GM12872 (cell line): ENCODE measurements around the gene CDK11A.
A peak's percentile ranks its signal among the peaks of the same experiment; 100 is the strongest.

Experiments used
- TF ChIP-seq, protein P1 (sequence below): IDR thresholded peaks from 3 replicates; pipeline ENCODE4 v1.5.1; 2011; ENCODE audit warnings: low read depth, mild to moderate bottlenecking, low read length, moderate library complexity; ENCODE audit not compliant: insufficient read depth

Gene CDK11A

DNA sequence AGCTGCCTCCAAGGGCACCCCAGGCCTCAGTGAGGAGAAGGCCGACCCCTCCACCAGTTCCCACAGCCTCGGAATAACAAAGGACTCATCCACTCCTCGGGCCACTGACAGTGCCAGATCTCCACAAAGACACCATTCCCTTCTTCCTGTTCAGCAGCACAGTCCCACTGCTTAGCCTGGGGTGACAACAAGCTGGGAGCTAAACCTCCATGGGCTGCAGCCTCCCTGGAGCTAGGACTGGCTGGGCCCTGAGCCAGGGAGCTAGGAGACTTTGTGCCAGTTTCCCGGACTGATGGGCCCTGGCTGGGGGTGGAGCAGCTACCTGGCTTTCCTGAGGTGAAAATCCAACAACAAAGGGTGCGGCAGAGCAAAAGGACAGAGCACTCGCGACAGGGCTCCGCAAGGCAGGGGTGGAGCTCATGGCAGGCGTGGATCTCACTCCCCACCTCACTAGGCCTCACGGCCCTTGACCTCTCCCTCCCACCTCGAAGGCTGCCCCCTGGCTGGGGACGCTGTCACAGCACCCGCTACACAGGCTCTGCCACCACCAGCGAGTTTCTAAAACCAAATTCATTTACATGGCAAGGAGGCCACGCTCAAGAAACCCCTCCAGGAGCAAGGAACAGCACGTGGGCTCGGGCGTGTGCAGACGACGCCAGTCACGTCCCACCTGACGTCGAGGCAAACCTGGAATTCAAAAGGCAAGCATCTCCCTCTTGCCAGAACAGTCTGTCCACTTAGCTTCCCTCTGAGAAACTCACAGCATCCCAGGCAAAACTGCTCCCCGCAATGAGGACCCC lies 45.4 kb downstream of the CDK11A start:
- TF ChIP-seq, protein P1, sequence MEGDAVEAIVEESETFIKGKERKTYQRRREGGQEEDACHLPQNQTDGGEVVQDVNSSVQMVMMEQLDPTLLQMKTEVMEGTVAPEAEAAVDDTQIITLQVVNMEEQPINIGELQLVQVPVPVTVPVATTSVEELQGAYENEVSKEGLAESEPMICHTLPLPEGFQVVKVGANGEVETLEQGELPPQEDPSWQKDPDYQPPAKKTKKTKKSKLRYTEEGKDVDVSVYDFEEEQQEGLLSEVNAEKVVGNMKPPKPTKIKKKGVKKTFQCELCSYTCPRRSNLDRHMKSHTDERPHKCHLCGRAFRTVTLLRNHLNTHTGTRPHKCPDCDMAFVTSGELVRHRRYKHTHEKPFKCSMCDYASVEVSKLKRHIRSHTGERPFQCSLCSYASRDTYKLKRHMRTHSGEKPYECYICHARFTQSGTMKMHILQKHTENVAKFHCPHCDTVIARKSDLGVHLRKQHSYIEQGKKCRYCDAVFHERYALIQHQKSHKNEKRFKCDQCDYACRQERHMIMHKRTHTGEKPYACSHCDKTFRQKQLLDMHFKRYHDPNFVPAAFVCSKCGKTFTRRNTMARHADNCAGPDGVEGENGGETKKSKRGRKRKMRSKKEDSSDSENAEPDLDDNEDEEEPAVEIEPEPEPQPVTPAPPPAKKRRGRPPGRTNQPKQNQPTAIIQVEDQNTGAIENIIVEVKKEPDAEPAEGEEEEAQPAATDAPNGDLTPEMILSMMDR = peak; percentile 83

DNA sequence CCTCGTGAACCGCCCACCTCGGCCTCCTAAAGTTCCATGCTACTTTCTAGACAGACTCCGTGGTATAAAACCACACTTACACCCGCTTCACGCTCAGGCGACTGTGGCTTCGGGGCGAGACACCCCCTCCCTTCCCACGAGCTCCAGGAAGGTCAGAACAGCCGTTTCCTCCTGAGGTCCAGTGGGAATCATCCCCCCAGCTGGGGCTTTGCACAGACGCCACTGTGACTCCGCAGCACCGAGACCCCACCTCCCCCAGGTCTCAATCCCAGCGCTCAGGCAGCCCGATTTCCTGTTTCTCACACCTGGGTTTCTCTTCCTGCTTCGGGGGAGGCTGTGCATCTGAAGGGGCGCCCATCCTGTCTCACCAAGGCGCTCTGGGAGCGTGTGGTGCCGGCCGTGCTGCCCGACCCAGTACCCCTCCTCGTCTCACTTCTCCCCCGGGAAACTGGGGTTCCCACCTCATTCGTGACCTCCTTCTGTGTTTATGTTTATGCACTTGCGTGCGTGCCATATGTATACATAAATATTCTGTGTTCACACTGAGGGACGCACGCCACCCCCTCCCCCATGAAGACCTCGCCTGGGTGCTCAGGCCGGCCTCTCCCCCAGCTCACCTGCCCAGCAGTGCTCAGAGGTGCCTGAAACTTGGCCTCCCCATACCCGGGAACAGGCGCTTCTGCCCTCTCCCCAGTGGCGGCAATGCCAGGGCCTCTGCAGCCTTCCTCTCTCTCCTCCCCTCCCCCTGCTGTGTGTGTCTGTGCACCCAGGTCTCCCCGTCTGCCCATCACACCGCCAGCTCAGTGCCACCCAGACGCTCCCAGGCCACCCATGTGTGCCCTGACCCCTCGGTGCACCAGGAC lies 46.2 kb downstream of the CDK11A start:
- TF ChIP-seq, protein P1 = no peak

DNA sequence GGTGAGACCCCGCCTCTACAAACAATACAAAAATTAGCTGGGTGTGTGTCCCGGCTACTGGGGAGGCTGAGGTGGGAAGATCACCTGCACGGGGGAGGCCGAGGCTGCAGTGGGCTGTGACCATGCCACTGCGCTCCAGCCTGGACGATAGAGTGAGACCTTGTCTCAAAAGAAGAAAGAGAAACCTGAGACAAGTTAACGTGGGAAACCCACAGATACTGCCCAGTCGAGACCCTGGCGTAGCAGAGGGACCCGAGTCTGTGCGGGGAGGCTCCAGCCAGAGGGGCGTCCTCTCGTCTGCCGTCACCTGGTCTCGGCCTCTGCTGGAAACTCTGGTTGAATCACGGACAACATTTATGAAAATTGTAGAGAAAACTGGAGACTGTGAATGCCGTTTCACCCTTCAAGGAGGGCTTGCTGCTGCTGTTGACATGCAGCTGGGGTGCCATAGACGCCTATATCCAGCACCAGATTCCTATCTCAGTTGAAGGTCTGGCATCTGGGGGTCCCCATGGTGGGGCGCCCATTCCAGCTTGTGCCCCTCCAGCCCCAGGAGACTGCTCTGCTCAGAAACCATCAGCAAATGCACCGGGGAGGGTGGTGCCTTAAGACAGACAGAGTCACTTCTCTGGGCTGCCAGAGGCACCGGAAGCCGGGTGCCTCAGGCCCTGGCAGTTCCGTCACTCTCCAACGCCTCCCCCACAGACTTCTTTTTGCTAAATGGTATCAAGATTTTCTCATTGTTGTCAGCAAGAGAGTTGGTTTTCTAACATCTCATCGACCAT lies 51.8 kb downstream of the CDK11A start:
- TF ChIP-seq, protein P1 = no peak

DNA sequence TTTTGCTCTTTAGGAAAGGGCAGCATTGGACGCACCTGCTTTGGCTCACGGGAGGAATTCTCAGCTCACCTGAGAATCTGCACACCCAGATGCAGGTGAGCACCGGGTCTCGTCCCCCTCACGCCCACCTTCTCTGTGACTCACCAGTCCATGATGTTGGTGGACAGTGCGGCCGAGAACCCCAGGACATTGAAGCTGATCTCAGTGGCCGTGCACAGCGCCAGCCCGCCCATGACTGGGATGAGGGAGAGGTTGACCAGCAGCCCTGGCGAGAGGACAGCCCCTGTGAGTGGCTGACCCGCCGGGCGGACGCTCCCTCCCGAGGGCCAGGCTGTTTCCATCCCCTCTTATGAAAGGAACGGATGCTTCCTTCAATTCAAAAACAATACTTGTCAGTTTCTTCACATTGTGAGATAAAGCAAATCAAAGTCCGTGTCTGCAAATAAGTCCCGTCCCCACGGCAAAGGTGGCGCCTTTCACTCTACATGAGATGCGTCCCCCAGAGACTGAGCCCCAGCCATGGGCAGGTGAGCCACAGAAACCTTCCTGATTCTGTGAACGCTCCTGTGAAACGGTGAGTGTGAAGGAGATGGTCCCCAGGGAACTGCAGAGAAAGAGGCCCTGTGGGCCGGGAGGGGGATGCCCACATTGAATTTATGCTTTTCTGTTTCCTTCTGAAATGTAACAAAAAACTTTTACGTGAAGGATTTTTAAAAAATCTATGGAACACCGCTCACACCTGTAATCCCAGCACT lies 52.6 kb downstream of the CDK11A start:
- TF ChIP-seq, protein P1 = no peak

DNA sequence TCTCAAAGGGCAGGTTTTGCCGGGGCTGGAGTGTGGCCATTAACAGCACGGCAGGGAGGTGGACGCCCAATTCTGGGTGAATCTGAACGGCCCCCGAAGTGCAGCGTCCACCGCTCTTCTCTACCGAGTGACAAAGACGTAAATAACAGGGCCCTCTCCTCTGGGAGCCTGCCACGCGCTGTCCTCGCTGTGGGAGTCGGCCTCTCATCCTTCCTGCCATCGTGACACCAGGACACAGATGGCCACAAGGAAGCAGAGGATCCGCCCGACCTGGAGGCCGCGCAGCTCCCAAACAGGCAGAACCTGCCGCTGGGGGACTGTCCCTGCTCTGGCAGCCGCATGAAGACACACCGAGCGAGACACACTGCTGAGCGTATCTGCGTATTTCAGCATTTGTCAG lies 53.3 kb downstream of the CDK11A start:
- TF ChIP-seq, protein P1 = no peak

DNA sequence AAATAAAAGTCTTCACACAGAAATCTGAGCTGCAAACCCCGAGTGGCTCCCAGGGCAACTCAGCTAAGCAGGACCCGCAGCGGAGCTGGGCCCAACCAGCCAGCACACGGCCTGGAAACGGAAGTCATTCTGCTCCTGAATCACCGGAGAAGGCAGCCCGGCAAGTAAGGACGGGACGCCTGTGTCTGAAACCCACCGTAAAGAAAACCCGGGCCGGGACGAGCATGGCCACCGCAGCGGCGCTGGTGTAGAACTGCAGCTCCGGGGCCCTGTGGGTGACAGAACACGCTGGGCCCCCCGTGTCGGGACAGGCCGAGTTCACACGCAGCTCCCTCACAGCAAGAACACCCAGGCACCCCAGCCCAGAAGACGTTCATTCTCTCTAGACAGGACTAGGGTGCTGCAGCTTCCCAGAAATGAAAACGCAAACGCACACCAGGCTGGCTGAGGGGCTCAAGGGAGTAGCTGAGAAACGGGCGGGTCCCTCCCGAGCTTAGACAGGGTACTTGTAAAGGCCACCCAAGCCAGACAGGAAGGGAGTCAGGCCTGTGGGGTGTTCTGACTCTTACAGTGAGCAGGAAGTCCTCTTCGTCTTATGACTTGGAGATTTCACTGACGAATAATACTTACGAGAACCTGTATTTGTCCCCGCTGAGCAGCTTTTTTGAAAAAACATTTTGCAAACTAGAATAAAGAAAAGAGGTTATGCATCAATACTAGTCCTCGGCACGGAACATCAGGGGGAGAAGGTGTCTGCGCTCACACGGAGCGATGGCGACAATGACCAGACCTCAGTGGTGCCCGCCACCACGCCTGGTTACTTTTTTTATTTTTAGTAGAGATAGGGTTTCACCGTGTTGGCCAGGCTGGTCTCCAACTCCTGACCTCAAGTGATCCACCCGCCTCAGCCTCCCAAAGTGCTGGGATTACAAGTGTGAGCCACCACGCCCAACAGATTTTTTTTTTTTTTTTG lies 54.4 kb downstream of the CDK11A start:
- TF ChIP-seq, protein P1 = no peak
